Tibial nerve (tissue), 4 donors: ENCODE data around the gene SERPINE1. TPM values are rescaled to one million over a fixed set of nuclear protein-coding genes. Genes with fewer than 3 reads are reported as not detected.
A peak's percentile ranks its signal among the peaks of the same experiment; 100 is the strongest.
"Not testable (repeated sequence)": the region's sequence is repeated elsewhere in the genome, so short reads cannot be mapped to it uniquely, and the experiment has no call there.

Experiments
- DNase-seq, 2 donors: peaks; one replicate each; pipeline ENCODE4 v3.0.0-alpha.2; 2019; ENCODE audit warnings: low spot score in 2 of 2
- H3K27ac ChIP-seq, 4 donors: fragments of 200-600 bp; sonication (generic) in 3 of 4; one replicate each; pipeline ENCODE4 v1.5.1; 2017 to 2019; ENCODE audit warnings: mild to moderate bottlenecking in 1 of 4
- H3K27me3 ChIP-seq, 2 donors: fragments of 200-600 bp; sonication (generic) in 1 of 2; one replicate each; pipeline versions ENCODE4 v1.5.1 to v1.6.0; 2017 to 2019
- H3K36me3 ChIP-seq, 3 donors: fragments of 200-600 bp; sonication (generic); one replicate each; pipeline ENCODE4 v1.5.1; 2018 to 2019
- H3K4me1 ChIP-seq, 4 donors: fragments of 200-600 bp; sonication (generic) in 3 of 4; one replicate each; pipeline ENCODE4 v1.5.1; 2017 to 2019
- H3K4me3 ChIP-seq, 4 donors: fragments of 200-600 bp; sonication (generic) in 3 of 4; one replicate each; pipeline ENCODE4 v1.5.1; 2017 to 2019; ENCODE audit warnings: mild to moderate bottlenecking in 1 of 4, moderate library complexity in 1 of 4
- H3K9me3 ChIP-seq, 4 donors: fragments of 200-600 bp; sonication (generic) in 3 of 4; one replicate each; pipeline ENCODE4 v1.5.1; 2017 to 2019
- CTCF ChIP-seq, 5 experiments: fragments of 200-600 bp in 3 of 5; fragments of 450-650 bp in 2 of 5; sonication (generic) in 3 of 5; IDR thresholded peaks; one replicate each; pipeline ENCODE4 v1.5.1; 2016 to 2019; ENCODE audit warnings: antibody characterized with exemption in 5 of 5, mild to moderate bottlenecking in 3 of 5, moderate library complexity in 2 of 5
- EP300 ChIP-seq, 2 donors: sonication (generic); formaldehyde crosslinking; IDR thresholded peaks; one replicate each; pipeline ENCODE4 v1.6.1; 2017; ENCODE audit warnings: antibody characterized with exemption in 2 of 2, mild to moderate bottlenecking in 1 of 2
- POLR2A ChIP-seq, 2 donors: fragments of 450-650 bp; IDR thresholded peaks; one replicate each; pipeline ENCODE4 v1.6.1; 2017; ENCODE audit warnings: antibody characterized with exemption in 2 of 2, mild to moderate bottlenecking in 2 of 2, moderate library complexity in 2 of 2
- WGBS, 2 donors: methylation state at CpG; one replicate each; pipeline ENCODE4 v1.1.5; 2018; 5-methylcytosine and 5-hydroxymethylcytosine counted together
- total RNA-seq, 4 donors: library from RNA; depleted of rRNA; stranded (reverse); fragments of >200 nt; gene quantifications; one replicate each; pipeline ENCODE4 v1.1.0, GENCODE V29; 2016

Gene SERPINE1
- total RNA-seq, 4 donors from 2014 or later = 3.3 to 13.9 (median 8.1) TPM

- no peak for DNase-seq
- Histone ChIP-seq H3K9me3 (no peaks in the 10 kb centered on the region), H3K27ac (no peak overlapping the region), H3K4me1 (peaks cover 0 to 41% (median 18%) of the 10 kb centered on the region in 4 donors), H3K4me3 (no peak overlapping the region), H3K36me3 (peaks cover 0 to under 1% (median 0%) of the 10 kb centered on the region in 3 donors), H3K27me3 (no peaks in the 10 kb centered on the region)
- 70 to 74% methylated on average over 4 of the region's 4 CpGs for WGBS, 2 donors
- TF ChIP-seq CTCF (IDR thresholded peaks at IDR 0.05) (no peak), EP300 (IDR thresholded peaks at IDR 0.05) (no peak), POLR2A (IDR thresholded peaks at IDR 0.05) (no peak)
These were observed 29.3 kb upstream of the SERPINE1 start for GRCh38 chr7:101097561-101097960.

GRCh38 chr7:101099969-101100781 lies 26.7 kb upstream of the SERPINE1 start:
- H3K4me3 ChIP-seq = no peak overlapping the region
- peaks cover 0 to 38% (median 14%) of the 10 kb centered on the region in 4 donors for H3K4me1 ChIP-seq
- TF ChIP-seq CTCF (IDR thresholded peaks at IDR 0.05) (no peak), POLR2A (IDR thresholded peaks at IDR 0.05) (no peak), EP300 (IDR thresholded peaks at IDR 0.05) (peak; percentile 81 to 93)
- H3K27me3 ChIP-seq = no peaks in the 10 kb centered on the region
- H3K36me3 ChIP-seq = no peaks in the 10 kb centered on the region
- 23 to 27% methylated on average over 22 to 25 of the region's 26 CpGs for WGBS, 2 donors
- H3K27ac ChIP-seq = peak overlapping the region; percentile 45 to 89 (median 66)
- no peaks in the 10 kb centered on the region for H3K9me3 ChIP-seq
- DNase-seq = peak; percentile 95 to 98

GRCh38 chr7:101100858-101101847 lies 25.8 kb upstream of the SERPINE1 start:
- peak overlapping the region; percentile 45 to 86 (median 66) for H3K27ac ChIP-seq
- no peak for DNase-seq
- no peak overlapping the region for H3K4me3 ChIP-seq
- H3K36me3 ChIP-seq = no peaks in the 10 kb centered on the region
- H3K4me1 ChIP-seq = peaks cover 0 to 38% (median 14%) of the 10 kb centered on the region in 4 donors
- no peaks in the 10 kb centered on the region for H3K9me3 ChIP-seq
- no peak for TF ChIP-seq POLR2A (IDR thresholded peaks at IDR 0.05)
- WGBS, 2 donors = 89% methylated on average over 17 to 18 of the region's 18 CpGs
- no peaks in the 10 kb centered on the region for H3K27me3 ChIP-seq

- Histone ChIP-seq H3K36me3 (no peaks in the 10 kb centered on the region), H3K4me1 (peaks cover 0 to 38% (median 14%) of the 10 kb centered on the region in 4 donors), H3K4me3 (no peak overlapping the region), H3K27ac (no peak overlapping the region), H3K27me3 (no peaks in the 10 kb centered on the region), H3K9me3 (no peaks in the 10 kb centered on the region)
- TF ChIP-seq EP300 (IDR thresholded peaks at IDR 0.05) (no peak), CTCF (IDR thresholded peaks at IDR 0.05) (no peak), POLR2A (IDR thresholded peaks at IDR 0.05) (no peak)
- WGBS, 2 donors = 81 to 87% methylated on average over 6 of the region's 6 CpGs
- DNase-seq = no peak
These were observed 24.9 kb upstream of the SERPINE1 start for GRCh38 chr7:101102026-101102425.

- not testable (repeated sequence) for H3K27ac ChIP-seq, DNase-seq, H3K27me3 ChIP-seq, H3K36me3 ChIP-seq, H3K4me3 ChIP-seq, H3K9me3 ChIP-seq
- WGBS, 2 donors = 81 to 89% methylated on average over 10 of the region's 10 CpGs
- peaks cover 0 to 40% (median 14%) of the 10 kb centered on the region in 4 donors for H3K4me1 ChIP-seq
These were observed 23.2 kb upstream of the SERPINE1 start for GRCh38 chr7:101103701-101104100.
